AG10803 (cell line): ENCODE data around the gene KRT83.

Experiments used
- DNase-seq: peaks from one replicate; pipeline ENCODE4 v3.0.0; 2010; ENCODE audit warnings: low read depth
- H3K4me3 ChIP-seq: 2 replicates; pipeline ENCODE4 v1.5.1; 2011; ENCODE audit warnings: mild to moderate bottlenecking, low read length, control low read depth
- TF ChIP-seq, protein P1 (sequence below): conservative IDR thresholded peaks from 2 replicates; pipeline ENCODE4 v1.5.1; 2011; ENCODE audit warnings: mild to moderate bottlenecking, low read length, control low read depth, inconsistent platforms

Gene KRT83

DNA sequence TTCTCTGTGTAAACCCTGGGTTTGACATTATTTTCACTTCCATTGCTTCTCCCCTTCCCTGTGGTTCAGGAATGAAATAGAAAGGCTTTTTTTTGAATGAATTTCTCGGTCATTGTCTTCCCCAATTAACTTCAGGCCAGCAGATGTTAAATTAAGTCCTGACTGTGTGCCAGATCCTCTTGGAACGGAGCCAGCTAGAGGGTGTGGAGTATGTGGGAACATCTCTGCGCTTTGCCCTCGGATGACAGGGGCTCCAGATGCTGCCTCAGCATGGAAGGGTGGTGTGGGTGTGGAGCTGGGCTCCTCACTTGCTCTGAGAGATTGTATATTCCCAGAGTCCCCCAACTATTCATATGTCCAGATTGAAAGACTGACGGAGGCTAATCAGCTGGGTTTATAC, 33.0 kb upstream of the KRT83 start:
- H3K4me3 ChIP-seq: no peak overlapping the region
- DNase-seq: no peak
- TF ChIP-seq, protein P1, sequence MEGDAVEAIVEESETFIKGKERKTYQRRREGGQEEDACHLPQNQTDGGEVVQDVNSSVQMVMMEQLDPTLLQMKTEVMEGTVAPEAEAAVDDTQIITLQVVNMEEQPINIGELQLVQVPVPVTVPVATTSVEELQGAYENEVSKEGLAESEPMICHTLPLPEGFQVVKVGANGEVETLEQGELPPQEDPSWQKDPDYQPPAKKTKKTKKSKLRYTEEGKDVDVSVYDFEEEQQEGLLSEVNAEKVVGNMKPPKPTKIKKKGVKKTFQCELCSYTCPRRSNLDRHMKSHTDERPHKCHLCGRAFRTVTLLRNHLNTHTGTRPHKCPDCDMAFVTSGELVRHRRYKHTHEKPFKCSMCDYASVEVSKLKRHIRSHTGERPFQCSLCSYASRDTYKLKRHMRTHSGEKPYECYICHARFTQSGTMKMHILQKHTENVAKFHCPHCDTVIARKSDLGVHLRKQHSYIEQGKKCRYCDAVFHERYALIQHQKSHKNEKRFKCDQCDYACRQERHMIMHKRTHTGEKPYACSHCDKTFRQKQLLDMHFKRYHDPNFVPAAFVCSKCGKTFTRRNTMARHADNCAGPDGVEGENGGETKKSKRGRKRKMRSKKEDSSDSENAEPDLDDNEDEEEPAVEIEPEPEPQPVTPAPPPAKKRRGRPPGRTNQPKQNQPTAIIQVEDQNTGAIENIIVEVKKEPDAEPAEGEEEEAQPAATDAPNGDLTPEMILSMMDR: no peak

DNA sequence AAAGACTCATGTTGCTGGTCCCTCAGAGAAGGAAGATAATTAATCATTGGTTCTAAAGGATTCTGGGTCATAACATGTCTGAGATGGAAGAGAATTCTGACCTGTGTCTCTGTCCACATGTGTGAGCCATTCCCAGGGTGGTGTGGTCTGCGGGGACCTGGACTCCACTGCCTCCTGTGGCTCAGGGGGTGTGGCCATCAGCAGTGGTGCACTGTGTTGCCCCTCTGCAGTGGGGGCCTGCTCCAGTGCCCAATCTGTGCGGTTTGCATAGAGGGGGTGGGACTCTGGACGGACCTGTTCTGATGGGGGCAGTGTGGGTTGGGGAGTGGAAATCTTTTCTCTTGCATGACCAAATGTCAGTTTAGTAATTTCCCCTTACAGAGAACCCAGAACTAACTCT, 32.6 kb upstream of the KRT83 start:
- TF ChIP-seq, protein P1: no peak
- no peak for DNase-seq
- H3K4me3 ChIP-seq: no peak overlapping the region

DNA sequence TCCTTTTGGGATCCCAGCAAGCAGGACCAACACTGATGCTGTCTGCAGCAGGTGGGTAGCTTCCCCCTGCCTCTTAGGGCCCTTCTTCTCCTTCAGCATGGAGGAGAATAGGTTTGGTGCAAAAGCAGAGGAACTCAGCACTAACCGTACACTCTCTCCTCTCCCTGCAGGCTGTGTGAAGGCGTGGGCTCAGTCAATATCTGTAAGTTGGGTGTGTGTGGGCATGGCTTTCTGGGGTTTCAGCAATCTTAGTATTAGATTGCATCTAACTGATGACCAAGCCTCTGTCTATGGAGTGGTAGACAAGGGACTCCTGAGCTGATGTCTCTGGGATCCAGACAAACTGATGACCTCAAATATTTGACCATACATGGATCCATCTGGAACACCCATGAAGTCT, 31.8 kb upstream of the KRT83 start:
- no peak overlapping the region for H3K4me3 ChIP-seq
- no peak for DNase-seq
- TF ChIP-seq, protein P1: no peak

DNA sequence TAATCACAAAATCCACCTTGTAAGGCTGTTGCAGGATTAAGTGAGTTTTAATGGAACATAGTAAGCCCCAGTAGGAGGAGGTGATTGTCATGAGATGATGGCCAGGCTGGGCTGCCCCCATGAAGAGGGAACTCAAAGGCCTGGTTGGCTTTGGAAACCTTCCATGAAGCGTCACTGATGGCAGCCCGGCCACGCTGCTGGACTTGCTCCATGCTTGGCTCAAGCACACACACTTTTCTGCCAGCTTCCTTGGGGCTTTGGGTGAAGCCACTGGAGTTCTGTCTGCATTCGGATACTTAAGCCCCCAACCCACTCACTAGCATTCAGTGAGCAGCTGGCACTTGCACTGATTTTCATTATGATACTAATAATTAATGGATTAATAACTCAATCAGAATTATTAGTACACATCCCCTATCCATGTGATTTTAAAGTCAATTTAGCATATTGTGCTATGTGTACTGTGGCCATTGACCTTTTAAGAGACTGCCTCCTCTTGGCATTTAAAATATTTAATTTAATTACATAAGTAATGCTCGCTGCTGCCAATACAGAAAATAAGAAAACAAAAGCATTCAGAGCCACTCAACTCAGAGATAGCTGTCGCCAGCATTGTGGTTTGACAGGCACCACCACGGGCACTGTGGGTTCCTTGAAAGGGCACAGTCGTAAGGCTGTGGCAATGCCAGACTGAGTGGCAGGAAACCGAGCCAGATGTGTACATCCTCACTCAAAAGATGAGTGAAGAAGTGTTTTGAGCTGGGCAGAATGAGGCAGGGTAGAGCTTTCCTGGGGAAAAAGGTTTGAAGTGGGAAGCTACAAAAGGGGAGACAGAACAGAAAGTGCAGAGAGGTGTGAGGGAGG, 30.2 kb upstream of the KRT83 start:
- DNase-seq: no peak
- H3K4me3 ChIP-seq: no peak overlapping the region
- TF ChIP-seq, protein P1: no peak

DNA sequence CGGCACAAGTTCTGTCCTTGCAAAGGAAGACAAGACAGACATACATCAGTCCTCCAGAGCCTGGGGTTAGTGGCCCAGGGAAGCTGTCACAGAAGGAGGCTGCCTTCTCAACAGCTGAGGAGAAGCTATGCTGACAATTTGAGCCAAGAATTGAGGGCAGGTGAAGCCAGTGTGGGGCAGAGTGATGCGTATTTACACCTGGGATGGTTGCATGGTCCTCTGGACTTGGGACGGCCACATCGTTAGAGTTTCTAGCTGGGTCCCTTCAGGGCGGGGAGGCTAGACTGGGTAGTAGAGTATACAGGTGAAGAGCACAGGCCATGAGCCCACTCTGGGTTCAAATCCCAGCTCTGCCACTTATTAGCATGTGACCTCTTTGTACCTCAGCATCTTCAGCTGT, 29.6 kb upstream of the KRT83 start:
- H3K4me3 ChIP-seq: no peak overlapping the region
- TF ChIP-seq, protein P1: no peak
- DNase-seq: no peak

DNA sequence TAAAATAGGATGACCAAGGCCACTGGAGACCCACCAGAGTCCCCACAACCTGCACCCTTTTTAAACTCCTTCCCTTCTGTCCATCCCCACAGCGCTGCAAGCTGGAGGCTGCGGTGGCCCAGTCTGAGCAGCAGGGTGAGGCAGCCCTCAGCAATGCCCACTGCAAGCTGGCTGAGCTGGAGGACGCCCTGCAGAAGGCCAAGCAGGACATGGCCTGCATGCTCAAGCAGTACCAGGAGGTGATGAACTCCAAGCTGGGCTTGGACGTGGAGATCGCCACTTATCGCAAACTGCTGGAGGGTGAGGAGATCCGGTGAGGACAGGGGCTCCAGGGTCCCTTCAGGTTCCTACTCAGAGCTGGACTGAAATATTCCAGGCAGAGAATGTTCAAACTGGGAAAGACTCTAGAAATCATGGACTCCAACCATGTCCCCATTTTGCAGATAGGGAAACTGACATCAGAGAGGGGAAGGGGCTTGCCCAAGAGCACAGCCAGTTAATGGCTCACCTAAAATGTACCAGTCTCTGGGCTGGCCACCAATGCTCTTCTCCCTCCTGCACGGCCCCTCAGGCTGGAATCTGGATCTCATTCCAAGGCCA, 28.9 kb upstream of the KRT83 start:
- no peak overlapping the region for H3K4me3 ChIP-seq
- DNase-seq: no peak
- TF ChIP-seq, protein P1: no peak

DNA sequence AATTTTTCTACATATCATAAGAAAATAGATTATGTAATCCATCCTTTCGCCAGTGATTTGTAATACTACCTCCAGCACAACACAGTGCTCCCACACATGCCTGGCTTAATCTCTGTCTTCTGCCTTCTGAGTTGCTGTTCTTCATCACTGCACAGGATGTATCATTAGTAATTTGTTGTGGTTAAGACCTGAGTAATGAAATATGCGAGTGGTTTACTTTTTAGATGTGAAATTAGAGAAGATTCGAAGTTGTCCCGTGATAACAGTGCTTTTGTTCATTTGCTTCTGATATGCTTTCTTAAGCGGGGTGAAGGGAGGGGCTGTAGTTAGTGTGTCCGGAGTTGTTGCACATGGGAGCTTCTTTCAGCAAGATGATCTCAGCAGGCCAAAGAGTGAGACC, 28.0 kb upstream of the KRT83 start:
- TF ChIP-seq, protein P1: no peak
- no peak overlapping the region for H3K4me3 ChIP-seq
- no peak for DNase-seq
